ENCODE measurements around the gene CASTOR1. TPM values are rescaled to one million over a fixed set of nuclear protein-coding genes. Genes with fewer than 3 reads are reported as not detected.

CASTOR1 gene
- polyA plus RNA-seq, 1 donor = 4.0 TPM

GRCh38 chr22:30284666-30285065 is 4.6 kb downstream of the CASTOR1 start:
- no peak for DNase-seq (ENCODE audit: low read depth)

GRCh38 chr22:30284172-30284571 is 5.1 kb downstream of the CASTOR1 start:
- DNase-seq (ENCODE audit: low read depth) = no peak

GRCh38 chr22:30283342-30283741 is 6.0 kb downstream of the CASTOR1 start:
- no peak for DNase-seq (ENCODE audit: low read depth)

- no peak for DNase-seq (ENCODE audit: low read depth)
Observed at GRCh38 chr22:30282616-30283046, 6.7 kb downstream of the CASTOR1 start.

GRCh38 chr22:30280505-30280904 is 8.8 kb downstream of the CASTOR1 start:
- no peak for DNase-seq (ENCODE audit: low read depth)

GRCh38 chr22:30279932-30280331 is 9.4 kb downstream of the CASTOR1 start:
- no peak for DNase-seq (ENCODE audit: low read depth)

GRCh38 chr22:30279046-30279788 is 10.1 kb downstream of the CASTOR1 start:
- no peak for DNase-seq (ENCODE audit: low read depth)

GRCh38 chr22:30277547-30278344 is 11.6 kb downstream of the CASTOR1 start:
- no peak for DNase-seq (ENCODE audit: low read depth)

GRCh38 chr22:30276039-30276438 is 13.3 kb downstream of the CASTOR1 start:
- no peak for DNase-seq (ENCODE audit: low read depth)

GRCh38 chr22:30275625-30276024 is 13.7 kb downstream of the CASTOR1 start:
- DNase-seq (ENCODE audit: low read depth) = no peak

- DNase-seq (ENCODE audit: low read depth) = no peak
Observed at GRCh38 chr22:30274437-30274812, 14.9 kb downstream of the CASTOR1 start.

- DNase-seq (ENCODE audit: low read depth) = no peak
Observed at GRCh38 chr22:30273711-30274436, 15.4 kb downstream of the CASTOR1 start.

GRCh38 chr22:30272781-30273601 is 16.3 kb downstream of the CASTOR1 start:
- no peak for DNase-seq (ENCODE audit: low read depth)

- DNase-seq (ENCODE audit: low read depth) = no peak
Observed at GRCh38 chr22:30270832-30271231, 18.5 kb downstream of the CASTOR1 start.

GRCh38 chr22:30268331-30268730 is 21.0 kb downstream of the CASTOR1 start:
- no peak for DNase-seq (ENCODE audit: low read depth)

GRCh38 chr22:30267382-30268302 is 21.7 kb downstream of the CASTOR1 start:
- no peak for DNase-seq (ENCODE audit: low read depth)

GRCh38 chr22:30266445-30267381 is 22.6 kb downstream of the CASTOR1 start, which contains the start of gene OSM:
Gene OSM (minus strand): TSS chr22:30266851. CDS start chr22:30266799, 52 bp downstream.
- DNase-seq (ENCODE audit: low read depth) = no peak

GRCh38 chr22:30265823-30266444 is 23.4 kb downstream of the CASTOR1 start:
- DNase-seq (ENCODE audit: low read depth) = no peak

Measured in forelimb muscle (tissue), 1 donor.